AG04449 (cell line): ENCODE results near the gene ZFPM1.
A peak's percentile ranks its signal among the peaks of the same experiment; 100 is the strongest.

ENCODE experiments used
- CTCF ChIA-PET: fragments of 350-600 bp; formaldehyde crosslinking; extraction: SDS; loops from one replicate; lab custom pipeline; 2021; ENCODE audit warnings: antibody characterized with exemption; lab: Yijun Ruan, JAX
- POLR2A ChIA-PET: fragments of 400-600, 350-600 bp; formaldehyde crosslinking; extraction: SDS; loops from one replicate; lab custom pipeline; 2020; ENCODE audit warnings: antibody characterized with exemption, inconsistent platforms; lab: Yijun Ruan, JAX
- DNase-seq: peaks from one replicate; pipeline ENCODE4 v3.0.0-alpha.2; 2010; ENCODE audit warnings: low read depth, low spot score
- H3K4me3 ChIP-seq: 2 replicates; pipeline ENCODE4 v1.5.1; 2011; ENCODE audit warnings: low read depth, mild to moderate bottlenecking, control low read depth, low read length
- TF ChIP-seq, protein P1 (sequence below): IDR thresholded peaks from one replicate; pipeline ENCODE4 v1.5.1; 2011; ENCODE audit warnings: mild to moderate bottlenecking, moderate library complexity, low read length, control low read depth, inconsistent platforms; ENCODE audit not compliant: insufficient read depth; ENCODE audit errors: missing control alignments

ZFPM1 gene

DNA sequence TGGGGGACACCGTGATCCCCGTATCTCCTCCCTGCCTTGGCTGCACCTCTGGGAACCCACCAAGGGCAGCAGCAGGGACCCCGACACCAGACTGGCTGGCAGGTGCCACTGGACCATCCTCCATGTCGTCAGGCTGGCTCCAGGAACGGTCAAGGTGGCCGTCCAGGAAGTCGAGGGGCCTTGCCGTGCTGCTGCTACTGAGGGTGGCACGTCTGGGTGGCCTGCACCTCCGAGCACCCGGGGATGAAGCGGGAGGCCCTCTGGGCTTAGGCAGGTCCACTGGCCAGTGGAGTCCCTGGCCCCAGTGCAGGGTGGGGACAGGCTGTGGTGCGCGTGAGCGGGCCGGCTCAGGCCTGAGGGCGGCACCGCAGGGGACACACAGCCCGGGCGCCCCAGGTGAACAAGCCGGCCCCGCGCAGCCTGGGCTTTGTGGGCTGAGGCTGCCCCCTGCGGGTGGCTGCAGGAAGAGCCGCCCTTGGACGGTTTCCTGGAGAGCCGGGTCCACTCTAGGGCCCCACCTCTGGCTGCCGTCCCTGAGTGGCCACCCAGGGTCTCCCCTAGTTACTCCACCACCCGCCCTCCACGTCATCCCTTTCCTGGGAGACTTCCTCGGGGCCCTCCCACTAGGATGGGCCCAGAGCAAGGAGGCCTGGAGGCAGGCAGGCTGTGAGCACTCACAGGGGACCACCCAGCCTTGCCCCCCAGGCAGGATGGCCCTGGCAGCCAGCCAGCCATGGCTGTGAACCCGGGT, 74.3 kb downstream of the ZFPM1 start:
- TF ChIP-seq, protein P1, sequence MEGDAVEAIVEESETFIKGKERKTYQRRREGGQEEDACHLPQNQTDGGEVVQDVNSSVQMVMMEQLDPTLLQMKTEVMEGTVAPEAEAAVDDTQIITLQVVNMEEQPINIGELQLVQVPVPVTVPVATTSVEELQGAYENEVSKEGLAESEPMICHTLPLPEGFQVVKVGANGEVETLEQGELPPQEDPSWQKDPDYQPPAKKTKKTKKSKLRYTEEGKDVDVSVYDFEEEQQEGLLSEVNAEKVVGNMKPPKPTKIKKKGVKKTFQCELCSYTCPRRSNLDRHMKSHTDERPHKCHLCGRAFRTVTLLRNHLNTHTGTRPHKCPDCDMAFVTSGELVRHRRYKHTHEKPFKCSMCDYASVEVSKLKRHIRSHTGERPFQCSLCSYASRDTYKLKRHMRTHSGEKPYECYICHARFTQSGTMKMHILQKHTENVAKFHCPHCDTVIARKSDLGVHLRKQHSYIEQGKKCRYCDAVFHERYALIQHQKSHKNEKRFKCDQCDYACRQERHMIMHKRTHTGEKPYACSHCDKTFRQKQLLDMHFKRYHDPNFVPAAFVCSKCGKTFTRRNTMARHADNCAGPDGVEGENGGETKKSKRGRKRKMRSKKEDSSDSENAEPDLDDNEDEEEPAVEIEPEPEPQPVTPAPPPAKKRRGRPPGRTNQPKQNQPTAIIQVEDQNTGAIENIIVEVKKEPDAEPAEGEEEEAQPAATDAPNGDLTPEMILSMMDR, result peak; percentile 92
- ChIA-PET CTCF (interaction anchor here (0.6 kb wide), 1 partner anchor 15 kb away, joined by 3 read pairs; no protein-coding TSS in a partner anchor), POLR2A (no interaction called here)
- DNase-seq, result no peak
- H3K4me3 ChIP-seq, result no peak overlapping the region

DNA sequence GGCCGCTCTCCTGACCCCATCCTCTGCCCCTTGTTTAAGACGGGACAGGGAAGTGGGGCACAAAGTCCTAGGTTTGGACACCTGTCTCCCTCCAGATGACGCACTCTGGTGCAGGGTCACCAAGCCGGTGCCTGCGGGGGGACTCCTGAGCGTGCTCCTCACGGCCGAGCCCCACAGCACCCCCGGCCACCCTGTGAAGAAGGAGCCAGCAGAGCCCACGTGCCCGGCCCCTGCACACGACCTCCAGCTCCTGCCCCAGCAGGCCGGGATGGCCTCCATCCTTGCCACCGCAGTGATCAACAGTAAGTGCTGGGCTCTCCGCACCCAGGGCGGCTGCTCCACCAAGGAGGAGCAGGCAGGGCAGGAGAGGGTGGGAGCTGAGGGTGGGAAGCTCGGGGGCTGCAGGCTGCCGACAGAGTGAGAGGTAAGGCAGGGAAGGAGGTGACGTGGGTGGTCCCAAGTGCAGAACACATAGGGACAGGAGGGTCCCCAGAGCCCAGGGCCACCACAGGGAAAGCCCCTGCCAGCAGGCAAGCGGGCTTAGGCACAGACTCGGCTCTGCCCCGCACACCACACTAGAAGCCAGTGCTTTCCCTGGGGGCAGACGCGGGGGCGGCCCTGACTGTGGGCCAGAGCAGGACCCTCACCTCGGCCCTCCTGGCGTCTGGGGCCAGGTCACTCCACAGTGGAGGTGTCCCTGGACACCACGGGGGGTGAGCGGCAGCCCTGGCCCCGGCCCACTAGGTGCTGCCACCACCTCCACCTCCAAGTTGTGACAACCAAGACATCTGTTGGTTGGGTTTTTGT, 75.1 kb downstream of the ZFPM1 start:
- DNase-seq, result no peak
- H3K4me3 ChIP-seq, result no peak overlapping the region
- TF ChIP-seq, protein P1, result no peak
- CTCF ChIA-PET, result interaction anchor here (1.3 kb wide), 1 partner anchor 84 kb away, joined by 4 read pairs; no protein-coding TSS in a partner anchor
- POLR2A ChIA-PET, result no interaction called here

DNA sequence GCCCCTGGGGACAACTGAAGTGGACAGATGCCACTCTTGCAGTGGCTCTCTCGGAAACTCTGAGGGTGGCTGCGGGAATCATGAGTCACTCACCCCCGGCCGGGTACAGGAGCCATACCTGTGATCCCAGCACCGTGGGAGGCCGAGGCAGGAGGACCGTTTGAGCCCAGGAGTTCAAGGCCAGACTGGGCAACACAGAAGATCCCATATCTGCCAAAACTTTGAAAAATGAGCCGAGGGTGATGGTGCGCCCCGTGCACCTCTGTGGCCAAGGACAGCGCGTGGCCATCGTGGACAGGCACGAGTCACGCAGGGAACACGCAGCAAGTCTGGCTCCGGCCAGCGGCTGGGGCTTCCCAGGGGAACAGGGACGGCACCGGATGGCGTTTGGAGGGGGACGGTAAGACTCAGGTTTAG, 75.8 kb downstream of the ZFPM1 start:
- ChIA-PET CTCF (interaction anchor here (1.3 kb wide), 1 partner anchor 84 kb away, joined by 4 read pairs; no protein-coding TSS in a partner anchor), POLR2A (no interaction called here)
- DNase-seq, result no peak
- H3K4me3 ChIP-seq, result no peak overlapping the region
- TF ChIP-seq, protein P1, result no peak

DNA sequence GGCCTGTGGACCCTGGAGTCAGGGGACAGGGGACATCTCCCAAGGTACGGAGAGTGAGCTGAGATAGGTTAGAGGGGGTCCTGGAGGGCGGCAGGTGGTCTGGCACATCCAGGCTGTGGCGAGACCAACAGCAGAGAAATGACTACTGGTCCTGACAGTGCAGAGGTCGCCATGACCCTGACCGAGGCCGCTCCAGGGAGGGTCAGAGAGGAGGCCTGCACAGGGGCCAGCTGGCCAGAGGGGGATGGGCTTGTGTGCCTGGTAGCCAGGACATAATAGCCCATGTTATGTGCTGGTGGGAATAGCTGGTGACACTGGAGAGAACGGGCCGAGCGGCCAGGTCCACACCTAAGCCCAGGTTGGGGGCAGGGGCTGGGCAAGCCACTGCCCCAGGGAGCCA, 76.5 kb downstream of the ZFPM1 start:
- DNase-seq, result no peak
- CTCF ChIA-PET, result no interaction called here
- POLR2A ChIA-PET, result no interaction called here
- no peak overlapping the region for H3K4me3 ChIP-seq
- TF ChIP-seq, protein P1, result no peak

DNA sequence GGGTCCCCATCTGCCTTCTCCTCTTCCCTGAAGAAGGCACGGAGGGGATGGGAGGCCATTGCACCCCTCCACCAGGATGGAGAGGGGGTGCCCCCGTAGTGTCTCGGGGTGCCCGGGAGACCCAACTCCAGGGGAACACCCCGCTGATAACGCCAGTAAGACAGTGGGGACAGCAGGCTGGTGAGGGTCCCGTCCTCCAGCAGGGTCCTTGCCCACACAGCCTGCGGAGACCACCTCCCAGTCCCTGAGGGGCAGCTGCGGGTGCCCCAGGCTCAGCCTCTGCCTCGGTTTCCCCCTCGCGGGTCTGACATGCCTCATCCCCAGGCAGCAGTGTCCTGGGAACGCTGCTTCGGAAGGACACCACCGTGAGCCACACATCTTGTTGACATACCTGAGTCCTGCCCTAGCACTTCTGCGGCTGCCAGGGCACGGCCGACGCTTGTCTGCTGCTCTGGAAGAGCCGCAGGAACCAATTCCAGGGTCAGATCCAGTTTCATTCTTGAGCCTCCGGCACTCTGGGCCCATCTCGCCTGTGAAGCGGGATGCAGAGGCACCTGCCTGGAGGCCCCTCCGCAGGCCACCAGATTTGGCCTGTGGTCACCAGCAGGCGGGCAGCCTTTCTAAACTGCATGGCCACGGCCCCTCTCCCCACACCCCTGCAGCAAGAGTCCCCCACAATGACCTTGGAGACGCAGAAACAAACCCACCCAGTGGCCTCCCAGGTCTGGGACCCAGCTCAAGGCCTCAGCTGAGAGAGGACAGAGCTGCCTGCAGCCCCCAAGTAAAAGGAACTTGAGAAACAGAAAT, 77.2 kb downstream of the ZFPM1 start:
- TF ChIP-seq, protein P1, result no peak
- POLR2A ChIA-PET, result no interaction called here
- CTCF ChIA-PET, result no interaction called here
- H3K4me3 ChIP-seq, result no peak overlapping the region
- no peak for DNase-seq
